ENCODE results near the gene KIF6.

KIF6 gene

DNA sequence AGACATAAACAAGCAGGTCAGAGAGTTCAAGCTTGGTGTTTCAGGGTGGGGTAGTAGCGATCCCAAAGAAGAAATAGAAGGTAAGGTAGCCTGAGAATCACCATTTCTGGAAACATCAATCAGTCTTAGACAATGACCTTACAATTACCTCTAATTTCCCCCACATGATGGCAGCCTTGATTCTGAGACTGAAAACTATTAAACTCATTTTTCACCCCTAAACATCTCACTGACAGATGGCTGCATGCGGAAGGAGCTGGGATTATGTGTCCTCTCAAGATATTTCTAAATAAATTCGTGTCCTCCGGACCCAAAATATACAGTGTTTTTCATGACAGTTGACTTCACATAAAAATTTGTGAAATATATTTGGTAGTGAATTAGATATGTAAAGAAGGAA is 61.0 kb downstream of the KIF6 start:
- no peak for DNase-seq (ENCODE audit: low read depth)

DNA sequence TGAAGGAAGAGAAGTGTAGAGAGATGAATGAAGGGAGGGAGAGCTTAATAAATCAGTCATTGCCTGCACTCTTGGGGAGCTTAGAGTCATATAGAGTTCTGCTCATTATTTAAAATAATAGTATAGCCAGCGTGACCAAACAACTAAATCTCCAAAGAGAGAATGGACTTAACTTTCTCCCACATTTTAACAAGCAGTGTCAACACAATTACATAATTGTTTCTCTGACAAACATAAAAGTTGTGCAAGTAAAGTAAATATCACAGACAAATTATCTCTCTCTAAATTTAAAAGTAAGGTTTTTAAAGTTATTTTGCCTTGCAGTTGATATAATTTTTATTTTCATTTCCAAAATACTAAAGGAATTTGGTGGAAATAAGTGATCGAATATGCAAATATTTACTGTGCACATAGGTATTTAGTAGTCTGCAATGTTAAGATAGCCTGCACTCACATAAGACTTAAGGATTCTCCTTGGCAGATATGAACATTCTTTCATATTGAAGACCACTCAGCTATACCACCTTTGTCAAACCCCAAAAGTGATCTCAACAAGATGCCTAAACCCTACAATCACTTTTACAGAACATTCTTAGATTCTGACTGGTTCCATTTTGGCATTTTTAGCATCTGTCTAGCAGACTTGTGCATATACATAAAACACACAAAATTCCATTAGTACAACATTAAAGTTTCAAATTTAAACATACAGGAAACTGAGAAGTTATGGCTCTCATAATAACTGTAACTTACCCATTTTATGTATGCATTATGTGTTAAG is 67.7 kb downstream of the KIF6 start:
- no peak for DNase-seq (ENCODE audit: low read depth)

- DNase-seq (ENCODE audit: low read depth), result no peak
Measured at GRCh38 chr6:39654121-39654520, 71.1 kb downstream of the KIF6 start.

- no peak for DNase-seq (ENCODE audit: low read depth)
Measured at GRCh38 chr6:39653612-39654011, 71.6 kb downstream of the KIF6 start.

GRCh38 chr6:39649996-39650395 is 75.2 kb downstream of the KIF6 start:
- no peak for DNase-seq (ENCODE audit: low read depth)

DNA sequence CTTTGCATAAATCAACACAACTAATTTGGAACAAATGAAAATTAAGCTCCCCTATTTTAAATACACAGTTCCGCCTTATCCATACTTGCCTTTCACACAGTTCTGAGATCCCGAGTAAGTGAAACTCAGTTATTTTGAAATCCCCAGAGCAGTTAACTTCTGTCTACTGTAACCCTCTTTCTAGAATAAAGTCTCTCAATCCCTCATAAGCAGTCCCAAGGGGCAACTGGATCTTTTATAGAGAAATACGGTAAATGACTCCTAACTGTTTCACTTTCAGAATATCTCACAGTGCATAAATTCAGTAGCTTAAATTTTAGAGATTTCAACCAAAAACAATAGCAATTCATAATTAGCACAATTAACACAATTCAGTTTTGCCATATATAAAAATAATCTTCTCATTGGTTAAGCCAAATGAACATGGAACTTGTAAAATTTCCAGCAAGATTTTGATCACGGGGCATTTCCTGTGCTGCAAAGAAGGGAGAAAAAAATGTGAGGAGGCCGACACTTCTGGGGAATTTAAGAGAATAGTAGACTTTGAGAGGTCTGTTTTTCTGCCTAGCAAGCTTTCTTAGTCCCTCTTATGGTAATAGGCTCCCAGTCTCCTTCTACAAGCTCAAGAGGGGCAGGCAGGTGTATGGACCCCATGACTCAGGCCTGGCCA is 78.3 kb downstream of the KIF6 start:
- DNase-seq (ENCODE audit: low read depth), result no peak

DNA sequence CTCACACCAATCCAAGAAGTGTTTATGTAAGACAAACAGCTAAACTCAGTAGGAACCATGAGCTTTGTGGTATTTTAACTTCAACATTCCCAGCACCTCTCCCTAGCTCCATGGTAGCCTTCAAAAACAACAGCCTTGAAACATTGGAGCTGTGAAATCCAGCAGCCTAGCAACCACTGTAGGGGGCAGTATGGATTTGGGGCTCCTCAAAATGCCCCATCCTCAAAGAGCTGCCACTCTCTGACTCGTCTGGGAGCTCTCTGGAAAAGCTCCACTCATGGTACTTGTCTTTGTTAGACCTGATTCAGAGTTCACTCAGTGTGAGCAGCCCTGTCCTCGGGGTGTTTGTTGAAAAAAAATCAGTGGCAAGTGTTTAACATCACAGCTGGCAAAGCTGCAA is 82.9 kb downstream of the KIF6 start:
- DNase-seq (ENCODE audit: low read depth), result no peak

DNA sequence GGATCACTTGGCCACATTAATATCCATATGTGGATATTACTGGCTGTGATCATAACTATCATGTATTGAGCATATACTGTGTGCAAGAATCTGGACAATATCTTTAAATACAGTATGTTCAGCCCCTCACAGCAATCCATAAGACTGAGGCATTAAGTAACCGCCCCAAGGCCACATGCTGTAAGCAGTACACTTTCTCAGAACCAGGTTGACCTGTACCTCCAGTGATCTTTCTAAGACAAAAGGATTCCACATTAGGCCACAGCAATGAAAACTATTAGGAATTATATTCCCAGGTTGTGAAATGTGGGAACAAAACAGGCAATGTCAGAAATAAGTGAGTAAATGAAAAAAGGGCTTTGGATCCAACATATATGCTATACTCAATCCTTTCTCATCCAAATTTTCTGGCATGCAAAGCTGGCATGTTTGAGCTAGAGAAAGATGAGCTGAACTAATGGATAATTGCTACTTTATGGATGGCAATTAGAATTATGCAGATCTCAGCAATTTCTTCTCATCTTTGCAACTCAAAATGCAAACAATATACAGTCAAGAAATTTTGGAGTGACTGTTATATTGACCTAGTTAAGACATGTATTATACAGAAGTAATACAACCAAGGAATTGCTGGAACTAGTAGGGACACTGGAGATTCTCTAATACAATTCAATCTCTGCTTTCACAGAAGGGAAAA is 86.9 kb downstream of the KIF6 start:
- no peak for DNase-seq (ENCODE audit: low read depth)

DNA sequence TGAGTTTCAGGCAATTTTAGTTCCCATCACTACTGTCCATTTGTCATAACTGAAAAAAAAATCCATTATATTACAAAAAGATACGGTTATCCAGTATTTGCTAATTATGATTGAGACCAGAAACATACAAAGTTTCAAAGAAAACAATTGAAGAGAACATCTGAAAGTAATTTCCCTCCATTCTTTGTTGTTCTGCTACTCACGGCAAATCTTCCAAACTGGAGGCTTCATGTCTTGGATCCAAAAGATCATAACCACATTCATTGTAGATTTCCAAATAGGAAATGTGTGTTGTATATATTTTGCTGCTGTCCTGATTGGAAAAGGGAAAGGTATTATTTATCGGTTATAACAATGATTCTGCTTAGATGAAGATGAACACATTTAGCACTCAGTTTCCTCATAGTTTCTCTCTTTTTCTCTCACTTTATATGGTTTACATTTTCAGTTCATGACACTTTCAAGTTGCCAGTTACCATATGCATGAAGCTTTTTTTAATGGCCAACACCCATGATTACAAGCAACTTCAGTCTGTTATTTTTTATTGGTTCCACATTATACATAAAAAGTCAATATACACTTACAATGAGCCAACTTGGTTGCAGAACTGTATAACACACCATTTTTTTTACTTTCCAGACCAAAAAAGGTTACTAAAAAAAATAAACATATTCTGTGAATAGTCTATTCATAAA is 90.4 kb downstream of the KIF6 start:
- DNase-seq (ENCODE audit: low read depth), result no peak

DNA sequence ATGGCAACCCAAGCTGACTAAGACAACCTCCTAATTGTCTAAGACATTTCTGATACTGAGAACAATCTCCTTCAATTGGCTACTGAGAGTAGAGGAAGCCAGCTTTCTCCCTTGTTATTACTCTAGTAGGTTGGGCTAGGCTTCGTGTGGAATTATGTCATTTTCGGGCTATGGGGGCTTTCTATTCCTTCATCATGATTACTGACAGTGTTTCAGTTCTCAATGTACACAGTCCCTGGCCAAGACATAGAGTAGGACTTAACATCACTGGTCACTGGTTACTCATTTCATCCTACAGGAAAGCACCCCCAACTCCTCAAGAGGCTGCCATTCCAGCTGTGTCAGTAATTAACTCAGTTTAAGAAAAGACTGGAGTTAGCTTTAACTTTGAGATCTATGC is 100.0 kb downstream of the KIF6 start:
- no peak for DNase-seq (ENCODE audit: low read depth)

- DNase-seq (ENCODE audit: low read depth), result no peak
Measured at GRCh38 chr6:39623750-39624149, 101.5 kb downstream of the KIF6 start.

- no peak for DNase-seq (ENCODE audit: low read depth)
Measured at GRCh38 chr6:39617520-39617919, 107.7 kb downstream of the KIF6 start.

DNA sequence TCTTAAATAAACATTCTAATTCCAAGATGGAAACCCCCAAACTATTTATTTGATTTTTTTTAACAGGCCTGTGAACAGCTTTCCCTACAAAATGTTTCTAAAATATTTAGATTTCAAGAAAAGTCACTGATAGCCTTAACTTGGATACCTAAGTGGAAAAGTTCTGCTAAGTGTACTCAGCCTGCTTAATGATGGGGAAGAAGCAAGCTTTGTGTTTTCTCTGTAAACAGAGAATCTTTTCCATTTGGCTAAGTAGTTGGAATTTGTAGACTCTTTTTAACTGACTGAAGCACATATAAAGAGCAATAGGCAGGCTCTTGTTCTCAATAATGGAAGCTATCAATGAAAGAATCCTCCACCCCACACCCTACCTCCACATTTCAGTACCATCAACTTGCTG is 108.2 kb downstream of the KIF6 start:
- no peak for DNase-seq (ENCODE audit: low read depth)

DNA sequence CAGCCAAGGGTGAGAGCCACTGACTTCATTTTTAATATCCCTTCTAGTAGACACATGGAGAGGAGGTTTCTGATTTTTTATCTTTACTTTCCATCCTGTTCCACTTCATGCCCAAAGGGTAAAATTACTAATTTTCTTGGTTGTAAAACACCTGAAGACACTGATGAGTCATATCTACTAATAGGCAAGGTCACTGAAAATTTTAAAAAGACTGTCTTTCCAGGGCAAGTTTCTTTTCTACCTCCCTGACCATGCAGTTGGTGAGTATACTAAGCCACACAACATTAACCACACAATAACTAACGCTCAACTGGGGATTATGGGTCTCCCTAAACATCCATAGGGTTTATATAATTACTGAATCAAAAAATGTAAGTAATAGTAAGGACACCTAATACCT is 109.6 kb downstream of the KIF6 start:
- no peak for DNase-seq (ENCODE audit: low read depth)

- DNase-seq (ENCODE audit: low read depth), result no peak
Measured at GRCh38 chr6:39614393-39614950, 110.7 kb downstream of the KIF6 start.

DNA sequence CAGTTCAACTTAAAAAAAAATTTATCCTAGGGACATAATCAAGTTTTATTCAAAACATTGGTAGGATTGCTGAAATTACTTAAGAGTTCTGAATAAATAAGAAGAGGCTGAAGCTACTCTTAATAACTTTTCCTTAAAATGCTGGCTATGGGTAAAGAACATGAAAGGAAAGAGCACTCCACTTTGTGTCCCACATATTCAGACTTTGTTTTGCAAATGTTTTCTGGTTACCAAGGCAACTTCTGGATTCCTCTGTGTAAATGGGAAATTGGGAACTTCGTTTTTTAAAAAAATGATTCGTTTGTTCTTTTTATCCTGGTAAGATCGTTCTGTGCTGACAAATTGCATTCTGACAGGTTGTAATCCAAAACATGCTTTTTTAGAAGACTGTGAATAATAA is 115.0 kb downstream of the KIF6 start:
- DNase-seq (ENCODE audit: low read depth), result no peak

GRCh38 chr6:39608652-39609345 is 116.4 kb downstream of the KIF6 start:
- DNase-seq (ENCODE audit: low read depth), result no peak

DNA sequence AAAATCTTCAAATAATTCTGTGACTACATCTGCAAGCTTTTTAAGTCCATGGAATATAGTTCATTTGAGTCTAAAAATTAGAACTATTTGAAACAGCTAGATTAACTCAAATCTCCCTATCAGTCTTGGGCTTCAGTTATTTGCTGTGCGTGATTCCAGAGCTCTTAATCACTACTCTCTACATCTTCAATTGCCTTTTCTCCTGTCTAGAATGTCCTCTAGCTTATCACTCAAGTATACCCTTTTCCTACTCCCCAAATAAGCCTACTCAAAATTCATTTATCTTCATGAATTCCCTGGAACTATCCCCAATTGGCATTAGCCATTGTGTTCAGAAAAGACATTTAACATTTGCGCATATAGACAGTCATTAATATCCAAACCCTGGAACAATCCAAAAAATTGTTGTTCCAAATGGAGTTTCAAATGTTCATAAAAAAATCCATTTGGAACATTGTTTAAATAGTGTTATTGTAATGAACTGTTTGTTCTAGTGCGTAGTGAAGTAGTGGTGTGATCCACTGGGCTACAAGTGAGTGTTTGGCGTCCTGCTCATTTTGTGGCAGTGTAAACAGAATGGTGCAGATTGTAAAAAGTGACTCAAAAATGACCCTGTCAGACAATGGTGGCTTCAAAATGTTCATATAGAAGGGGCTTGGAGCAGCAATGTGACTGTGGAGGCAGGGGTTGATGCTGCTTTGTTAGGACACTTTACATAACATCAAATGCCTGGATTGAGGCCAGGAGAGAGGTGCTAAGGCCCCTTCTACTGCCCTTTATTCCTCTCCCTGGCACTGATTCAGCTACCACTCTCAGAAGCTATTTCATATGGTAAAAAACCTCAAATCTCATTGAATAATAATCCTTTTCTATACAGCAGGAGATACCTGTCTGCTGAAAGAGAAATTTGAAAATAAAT is 122.3 kb downstream of the KIF6 start:
- DNase-seq (ENCODE audit: low read depth), result no peak

DNA sequence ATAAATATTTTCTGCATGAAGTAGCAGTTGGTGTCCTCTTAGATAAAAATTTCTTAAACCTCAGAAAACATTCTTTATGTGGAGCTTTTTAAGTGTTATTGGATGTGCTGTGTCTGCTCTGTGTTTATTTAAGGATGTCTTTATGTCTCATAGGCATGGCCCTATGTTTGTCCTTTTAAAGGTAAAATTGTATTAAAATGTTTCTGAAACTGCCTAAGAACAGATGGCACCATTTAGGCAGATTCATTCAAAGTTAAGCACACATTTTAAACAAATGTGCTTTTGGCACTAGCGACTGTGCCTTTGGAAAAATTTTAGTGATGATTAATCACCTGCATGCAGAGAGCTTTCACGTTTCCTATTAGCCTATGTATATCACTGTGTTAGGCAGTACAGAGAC is 125.2 kb downstream of the KIF6 start:
- DNase-seq (ENCODE audit: low read depth), result no peak

DNA sequence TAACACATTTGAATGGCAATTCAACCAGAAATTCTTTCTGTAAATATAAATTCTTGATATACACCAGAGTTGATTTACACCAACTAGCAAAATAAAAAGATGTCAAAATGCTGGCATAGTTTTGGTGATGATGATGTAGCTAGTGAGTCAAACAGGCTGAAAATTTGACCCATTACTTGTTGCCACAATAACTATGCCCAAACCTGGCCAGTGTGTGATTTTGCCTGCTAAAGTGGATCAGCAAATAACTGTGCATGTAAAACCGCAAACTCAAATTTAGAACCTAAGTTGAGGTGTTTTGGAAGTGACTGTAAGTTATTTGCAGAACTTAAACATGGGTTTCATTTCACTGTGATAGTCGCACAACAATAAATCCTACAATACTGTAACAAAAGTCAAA is 125.9 kb downstream of the KIF6 start:
- no peak for DNase-seq (ENCODE audit: low read depth)

GRCh38 chr6:39594285-39594684 is 130.9 kb downstream of the KIF6 start:
- DNase-seq (ENCODE audit: low read depth), result no peak
